Gastroesophageal sphincter (tissue), 3 donors: ENCODE data around the gene HDAC4.

ENCODE experiments used
- CTCF ChIP-seq, 4 experiments: fragments of 200-600 bp in 2 of 4; fragments of 450-650 bp in 2 of 4; sonication (generic) in 1 of 4; IDR thresholded peaks; one replicate each; pipeline ENCODE4 v1.5.1; 2017 to 2019; ENCODE audit warnings: antibody characterized with exemption in 4 of 4, mild to moderate bottlenecking in 2 of 4, moderate library complexity in 2 of 4
- EP300 ChIP-seq: sonication (generic); formaldehyde crosslinking; IDR thresholded peaks from one replicate; pipeline ENCODE4 v1.6.1; 2017; ENCODE audit warnings: antibody characterized with exemption, mild to moderate bottlenecking
- POLR2A ChIP-seq, 2 donors: fragments of 450-650 bp; IDR thresholded peaks; one replicate each; pipeline ENCODE4 v1.6.1; 2017; ENCODE audit warnings: antibody characterized with exemption in 2 of 2, mild to moderate bottlenecking in 2 of 2, moderate library complexity in 1 of 2

GRCh38 chr2:239288237-239288636 lies 112.6 kb downstream of the HDAC4 start:
- TF ChIP-seq POLR2A (IDR thresholded peaks at IDR 0.05) (no peak), CTCF (IDR thresholded peaks at IDR 0.05) (no peak), EP300 (no peak)
